MCF 10A (cell line): ENCODE data around the gene MYO10. TPM values are rescaled to one million over a fixed set of nuclear protein-coding genes. Genes with fewer than 3 reads are reported as not detected.
"Not testable (repeated sequence)": the region's sequence is repeated elsewhere in the genome, so short reads cannot be mapped to it uniquely, and the experiment has no call there.

Experiments
- BruUV-seq: library from RNA; stranded (reverse); fragments of 400-500 nt; replicated peaks from 2 replicates; lab custom pipeline; 2021; lab: Mats Ljungman, UMichigan
- CTCF ChIA-PET: fragments of 300-600 bp; sonication (Branson Sonifier 250); formaldehyde crosslinking; extraction: SDS; loops from one replicate; lab custom pipeline; 2021; ENCODE audit warnings: antibody characterized with exemption, inconsistent platforms; lab: Yijun Ruan, JAX
- POLR2A ChIA-PET: fragments of 300-600, 350-650 bp; sonication (Branson Sonifier 250); formaldehyde crosslinking; extraction: SDS; loops from one replicate; lab custom pipeline; 2020; ENCODE audit warnings: antibody characterized with exemption, inconsistent platforms; lab: Yijun Ruan, JAX
- DNase-seq: peaks from one replicate; pipeline ENCODE4 v3.0.0-alpha.2; 2018; ENCODE audit not compliant: unreplicated experiment
- H3K27ac Mint-ChIP-seq: one replicate; pipeline ENCODE4 v1.8.0; 2022; ENCODE audit warnings: mild to moderate bottlenecking, low read depth, mixed read lengths; ENCODE audit not compliant: unreplicated experiment
- H3K27me3 Mint-ChIP-seq: one replicate; pipeline ENCODE4 v1.8.0; 2022; ENCODE audit warnings: mixed read lengths; ENCODE audit not compliant: insufficient read depth, unreplicated experiment
- H3K36me3 Mint-ChIP-seq: one replicate; pipeline ENCODE4 v1.8.0; 2022; ENCODE audit warnings: mild to moderate bottlenecking, moderate library complexity, mixed read lengths; ENCODE audit not compliant: insufficient read depth, unreplicated experiment
- H3K4me1 Mint-ChIP-seq: one replicate; pipeline ENCODE4 v1.8.0; 2022; ENCODE audit warnings: mixed read lengths; ENCODE audit not compliant: insufficient read depth, unreplicated experiment
- H3K4me3 Mint-ChIP-seq: one replicate; pipeline ENCODE4 v1.8.0; 2022; ENCODE audit warnings: mild to moderate bottlenecking, moderate library complexity, mixed read lengths; ENCODE audit not compliant: unreplicated experiment
- H3K9me3 Mint-ChIP-seq: one replicate; pipeline ENCODE4 v1.8.0; 2022; ENCODE audit warnings: mixed read lengths; ENCODE audit not compliant: unreplicated experiment
- CTCF ChIP-seq: fragments of 200-600 bp; IDR thresholded peaks from one replicate; pipeline ENCODE4 v1.8.0; 2022; ENCODE audit warnings: antibody characterized with exemption, mild to moderate bottlenecking; ENCODE audit not compliant: unreplicated experiment
- intact Hi-C: fragments of 100-400 bp; cut with micrococcal nuclease; formaldehyde crosslinking; loops from 2 replicates; pipeline ENCODE4 v1.14.1; 2022
- total RNA-seq: library from RNA; stranded (reverse); gene quantifications from 2 replicates; pipeline ENCODE4 v1.2.3, GENCODE V29; 2022

Gene MYO10
- total RNA-seq, 1 experiment from 2014 or later, result 35.7 TPM

- ChIA-PET CTCF (interaction anchor here (1.4 to 6.2 kb wide), 3 partner anchors 15 to 348 kb away, joined by 3 to 55 read pairs (median 8); no protein-coding TSS in a partner anchor), POLR2A (interaction anchor here (1.0 kb wide), 1 partner anchor 50 kb away, joined by 3 read pairs; no protein-coding TSS in a partner anchor)
- no peak overlapping the region for H3K27ac Mint-ChIP-seq
- BruUV-seq, result no TSS peak
- peaks cover 6% of the 10 kb centered on the region for H3K36me3 Mint-ChIP-seq
- intact Hi-C loops, result no loop called here
- no peaks in the 10 kb centered on the region for H3K9me3 Mint-ChIP-seq
- no peak overlapping the region for H3K4me3 Mint-ChIP-seq
- no peak for DNase-seq
- no peaks in the 10 kb centered on the region for H3K4me1 Mint-ChIP-seq
- no peak for TF ChIP-seq CTCF
- H3K27me3 Mint-ChIP-seq, result no peaks in the 10 kb centered on the region
These were observed 94.7 kb downstream of the MYO10 start for GRCh38 chr5:16841416-16841815.

DNA sequence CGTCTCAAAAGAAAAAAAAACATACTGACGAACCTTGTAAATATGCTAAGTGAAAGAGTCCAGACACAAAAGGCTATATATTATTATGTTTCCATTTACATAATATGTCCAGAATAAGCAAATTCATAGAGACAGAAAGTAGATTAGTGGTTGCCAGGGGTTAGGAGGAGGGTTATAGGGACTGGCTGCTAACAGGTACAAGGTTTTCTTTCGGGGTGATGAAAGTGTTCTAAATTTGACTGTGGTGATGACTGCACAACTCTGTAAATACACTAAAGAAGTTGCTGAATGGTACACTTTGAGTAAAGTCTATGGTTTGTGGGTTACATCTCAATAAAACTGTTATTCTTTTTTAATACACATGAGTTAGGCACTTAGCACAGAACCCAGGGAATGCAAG lies 98.8 kb downstream of the MYO10 start:
- Mint-ChIP-seq H3K9me3 (no peaks in the 10 kb centered on the region), H3K4me1 (peaks cover 6% of the 10 kb centered on the region), H3K27me3 (no peaks in the 10 kb centered on the region), H3K27ac (no peak overlapping the region), H3K4me3 (no peak overlapping the region), H3K36me3 (no peaks in the 10 kb centered on the region)
- CTCF ChIA-PET, result no interaction called here
- TF ChIP-seq CTCF, result no peak
- no TSS peak for BruUV-seq
- DNase-seq, result no peak
- intact Hi-C loops, result no loop called here
- POLR2A ChIA-PET, result interaction anchor here (1.4 kb wide), 1 partner anchor 272 kb away, joined by 4 read pairs; no protein-coding TSS in a partner anchor

- no TSS peak for BruUV-seq
- Mint-ChIP-seq H3K4me3 (no peak overlapping the region), H3K36me3 (peaks cover 6% of the 10 kb centered on the region), H3K9me3 (no peaks in the 10 kb centered on the region), H3K27ac (no peak overlapping the region), H3K27me3 (no peaks in the 10 kb centered on the region), H3K4me1 (peaks cover 6% of the 10 kb centered on the region)
- CTCF ChIA-PET, result interaction anchor here (0.7 to 1.1 kb wide), 2 partner anchors 9 to 355 kb away, joined by 3 read pairs; no protein-coding TSS in a partner anchor
- intact Hi-C loops, result no loop called here
- TF ChIP-seq CTCF, result no peak
- POLR2A ChIA-PET, result no interaction called here
- no peak for DNase-seq
These were observed 102.1 kb downstream of the MYO10 start for GRCh38 chr5:16834029-16834428.

- intact Hi-C loops, H3K4me3 Mint-ChIP-seq, H3K9me3 Mint-ChIP-seq, H3K4me1 Mint-ChIP-seq, H3K36me3 Mint-ChIP-seq, BruUV-seq, DNase-seq, H3K27me3 Mint-ChIP-seq, H3K27ac Mint-ChIP-seq: not testable (repeated sequence)
- ChIA-PET CTCF (interaction anchor here (1.1 kb wide), 1 partner anchor 12 kb away, joined by 3 read pairs; no protein-coding TSS in a partner anchor), POLR2A (interaction anchor here (0.9 kb wide), 1 partner anchor 85 kb away, joined by 3 read pairs; no protein-coding TSS in a partner anchor)
These were observed 104.8 kb downstream of the MYO10 start for GRCh38 chr5:16831326-16831725.
